ENCODE results near the gene PLOD3. TPM values are rescaled to one million over a fixed set of nuclear protein-coding genes. Genes with fewer than 3 reads are reported as not detected.

Gene PLOD3
- total RNA-seq, 2 donors from 2014 or later = 53.9 to 65.5 TPM

DNA sequence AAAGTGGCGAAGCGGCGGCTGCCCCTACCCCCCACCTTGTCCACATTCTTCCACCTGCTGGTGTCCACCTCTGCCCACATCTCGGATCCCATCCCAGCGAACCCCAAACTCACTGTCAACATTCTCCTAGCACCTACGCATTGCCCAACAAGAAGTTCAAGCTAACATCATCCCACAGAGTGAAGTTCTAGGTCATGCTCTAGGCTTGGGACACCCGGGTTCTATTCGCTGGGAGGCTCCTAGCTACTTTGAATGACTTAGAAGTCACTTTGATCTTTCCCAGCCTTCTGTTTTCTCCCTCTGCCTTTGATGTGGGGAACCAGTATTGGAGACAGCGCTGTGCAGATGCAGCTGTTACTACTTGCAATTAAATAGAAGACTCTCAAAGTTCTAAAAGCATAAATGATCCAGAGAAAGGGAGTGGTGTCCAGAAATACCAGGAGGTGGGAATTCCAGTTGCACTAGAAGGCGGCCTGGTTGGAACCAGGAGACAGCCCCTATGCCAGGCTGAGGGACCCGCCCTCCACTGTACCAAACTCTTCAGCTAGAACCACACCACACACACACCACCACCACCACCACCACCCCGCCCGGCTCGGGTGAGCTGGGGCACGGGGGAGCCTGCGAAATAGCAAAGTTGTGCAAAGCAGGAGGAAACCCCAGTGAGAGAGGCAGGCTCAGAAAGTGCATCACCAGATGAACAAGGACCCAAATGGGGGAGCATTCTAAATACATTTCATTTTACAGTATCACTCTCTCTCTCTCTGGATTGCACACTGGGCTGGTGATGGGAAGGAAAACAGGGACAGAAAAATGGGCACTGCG, 46.6 kb downstream of the PLOD3 start:
- H3K4me1 Mint-ChIP-seq = peaks cover 21% of the 10 kb centered on the region
- WGBS, 2 experiments (ENCODE audit: insufficient coverage in 1 of 2, insufficient read length in 1 of 2) = 9 to 11% methylated on average over 5 to 17 of the region's 17 CpGs
- H3K36me3 Mint-ChIP-seq (ENCODE audit: low read depth) = peaks cover 2% of the 10 kb centered on the region
- H3K27me3 Mint-ChIP-seq (ENCODE audit: insufficient read depth) = peaks cover 100% of the 10 kb centered on the region
- peak; percentile 51 for DNase-seq
- no peak overlapping the region for H3K4me3 Mint-ChIP-seq
- Histone ChIP-seq H3K36me3 (ENCODE audit: control insufficient read depth, insufficient read depth, low read length) (no peaks in the 10 kb centered on the region), H3K27ac (ENCODE audit: low read depth, low read length) (no peak overlapping the region), H3K9me3 (ENCODE audit: control insufficient read depth, low read length) (no peaks in the 10 kb centered on the region), H3K4me3 (ENCODE audit: low read length) (no peak overlapping the region), H3K4me1 (ENCODE audit: control insufficient read depth, insufficient read depth, low read length) (peaks cover 3% of the 10 kb centered on the region), H3K27me3 (ENCODE audit: control insufficient read depth, insufficient read depth, low read length, poor library complexity, severe bottlenecking) (peaks cover 100% of the 10 kb centered on the region), H3K9ac (ENCODE audit: extremely low read depth, low read length, poor library complexity, severe bottlenecking) (no peak overlapping the region)
- no peak overlapping the region for H3K27ac Mint-ChIP-seq
- peaks cover 2% of the 10 kb centered on the region for H3K9me3 Mint-ChIP-seq
- TF ChIP-seq, protein P1, sequence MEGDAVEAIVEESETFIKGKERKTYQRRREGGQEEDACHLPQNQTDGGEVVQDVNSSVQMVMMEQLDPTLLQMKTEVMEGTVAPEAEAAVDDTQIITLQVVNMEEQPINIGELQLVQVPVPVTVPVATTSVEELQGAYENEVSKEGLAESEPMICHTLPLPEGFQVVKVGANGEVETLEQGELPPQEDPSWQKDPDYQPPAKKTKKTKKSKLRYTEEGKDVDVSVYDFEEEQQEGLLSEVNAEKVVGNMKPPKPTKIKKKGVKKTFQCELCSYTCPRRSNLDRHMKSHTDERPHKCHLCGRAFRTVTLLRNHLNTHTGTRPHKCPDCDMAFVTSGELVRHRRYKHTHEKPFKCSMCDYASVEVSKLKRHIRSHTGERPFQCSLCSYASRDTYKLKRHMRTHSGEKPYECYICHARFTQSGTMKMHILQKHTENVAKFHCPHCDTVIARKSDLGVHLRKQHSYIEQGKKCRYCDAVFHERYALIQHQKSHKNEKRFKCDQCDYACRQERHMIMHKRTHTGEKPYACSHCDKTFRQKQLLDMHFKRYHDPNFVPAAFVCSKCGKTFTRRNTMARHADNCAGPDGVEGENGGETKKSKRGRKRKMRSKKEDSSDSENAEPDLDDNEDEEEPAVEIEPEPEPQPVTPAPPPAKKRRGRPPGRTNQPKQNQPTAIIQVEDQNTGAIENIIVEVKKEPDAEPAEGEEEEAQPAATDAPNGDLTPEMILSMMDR (conservative IDR thresholded peaks at IDR 0.05) = no peak

DNA sequence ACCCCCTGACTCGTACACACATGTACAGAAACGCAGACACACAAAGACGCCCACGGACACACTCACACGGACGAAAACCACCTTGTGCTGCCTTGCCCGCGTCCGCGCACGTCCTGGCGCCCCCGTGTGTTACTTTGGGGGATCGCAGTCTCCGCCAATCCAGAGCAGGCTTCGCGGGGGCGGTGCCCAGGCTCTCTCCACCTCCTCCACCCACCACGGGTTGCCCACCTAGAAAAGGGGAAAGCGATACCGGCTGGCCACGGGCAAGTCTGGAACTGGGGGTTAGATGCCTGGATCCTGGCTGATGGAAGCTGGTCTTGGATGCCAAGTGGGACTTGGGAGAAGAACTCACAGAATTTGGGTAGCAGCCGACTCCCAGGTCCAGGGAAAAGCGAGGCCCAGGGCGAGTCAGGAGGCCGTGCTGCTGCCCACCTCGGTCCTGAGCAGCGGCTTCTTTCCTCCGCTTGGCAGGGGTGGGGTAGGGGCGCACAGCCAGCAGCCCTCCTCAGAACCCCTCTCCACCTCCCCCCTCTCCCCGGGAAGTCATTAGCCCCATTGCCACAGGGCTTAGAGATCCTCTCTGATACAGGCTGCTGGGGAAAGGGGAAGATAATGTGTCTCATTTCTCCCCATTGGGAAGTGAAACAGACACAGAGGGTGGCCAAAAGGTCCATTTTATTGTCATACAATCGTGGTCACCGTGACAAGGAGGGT, 47.4 kb downstream of the PLOD3 start:
- Histone ChIP-seq H3K27me3 (ENCODE audit: control insufficient read depth, insufficient read depth, low read length, poor library complexity, severe bottlenecking) (peaks cover 99% of the 10 kb centered on the region), H3K36me3 (ENCODE audit: control insufficient read depth, insufficient read depth, low read length) (no peaks in the 10 kb centered on the region), H3K4me3 (ENCODE audit: low read length) (no peak overlapping the region), H3K27ac (ENCODE audit: low read depth, low read length) (no peak overlapping the region), H3K4me1 (ENCODE audit: control insufficient read depth, insufficient read depth, low read length) (peaks cover 3% of the 10 kb centered on the region), H3K9ac (ENCODE audit: extremely low read depth, low read length, poor library complexity, severe bottlenecking) (no peak overlapping the region), H3K9me3 (ENCODE audit: control insufficient read depth, low read length) (no peaks in the 10 kb centered on the region)
- H3K9me3 Mint-ChIP-seq = peaks cover 2% of the 10 kb centered on the region
- H3K4me1 Mint-ChIP-seq = peaks cover 25% of the 10 kb centered on the region
- H3K4me3 Mint-ChIP-seq = peak overlapping the region; percentile 3
- no peak overlapping the region for H3K27ac Mint-ChIP-seq
- TF ChIP-seq, protein P1 (conservative IDR thresholded peaks at IDR 0.05) = peak; percentile 92
- 2 to 3% methylated on average over 20 to 33 of the region's 33 CpGs for WGBS, 2 experiments (ENCODE audit: insufficient coverage in 1 of 2, insufficient read length in 1 of 2)
- DNase-seq = peak; percentile 95
- H3K36me3 Mint-ChIP-seq (ENCODE audit: low read depth) = peaks cover 2% of the 10 kb centered on the region
- peaks cover 100% of the 10 kb centered on the region for H3K27me3 Mint-ChIP-seq (ENCODE audit: insufficient read depth)

DNA sequence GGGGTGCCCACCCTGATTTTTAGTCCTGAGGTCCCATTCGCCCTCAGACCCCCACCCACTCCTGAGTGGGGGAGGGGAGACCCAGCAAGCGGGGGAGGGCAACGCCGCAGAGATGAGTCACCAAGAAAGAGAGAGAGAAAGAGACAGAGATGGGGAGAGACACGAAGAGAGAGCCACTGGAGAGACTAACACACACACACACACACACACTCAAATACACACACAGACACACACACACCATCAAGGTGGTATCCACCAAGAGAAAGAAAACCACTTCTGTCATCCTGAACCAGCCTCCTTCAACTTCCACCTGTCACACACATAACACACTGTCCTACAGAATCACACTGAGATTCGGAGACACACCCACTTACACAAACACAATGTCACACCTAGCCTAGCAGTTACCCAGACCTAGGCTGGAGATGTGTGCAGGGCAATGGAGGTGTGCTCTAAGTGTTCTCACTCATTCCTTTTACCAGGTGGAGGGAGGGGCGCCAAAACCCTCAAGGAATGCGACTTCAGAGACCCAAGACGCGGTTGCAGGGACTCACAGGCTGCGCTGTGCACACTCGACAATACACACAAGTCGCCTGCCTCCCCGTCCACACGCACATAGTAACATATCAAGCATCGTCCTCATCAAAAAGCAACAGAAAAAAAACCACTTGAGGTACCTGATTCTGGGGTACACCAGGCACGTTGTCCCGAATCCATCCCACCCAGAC, 48.1 kb downstream of the PLOD3 start:
- peaks cover 5% of the 10 kb centered on the region for H3K4me1 ChIP-seq (ENCODE audit: control insufficient read depth, insufficient read depth, low read length)
- peaks cover 26% of the 10 kb centered on the region for H3K4me1 Mint-ChIP-seq
- no peaks in the 10 kb centered on the region for H3K36me3 ChIP-seq (ENCODE audit: control insufficient read depth, insufficient read depth, low read length)
- H3K27me3 Mint-ChIP-seq (ENCODE audit: insufficient read depth) = peaks cover 100% of the 10 kb centered on the region
- TF ChIP-seq, protein P1 (conservative IDR thresholded peaks at IDR 0.05) = no peak
- H3K27ac Mint-ChIP-seq = no peak overlapping the region
- peaks cover 2% of the 10 kb centered on the region for H3K9me3 Mint-ChIP-seq
- peak overlapping the region; percentile 3 for H3K4me3 Mint-ChIP-seq
- peaks cover 2% of the 10 kb centered on the region for H3K36me3 Mint-ChIP-seq (ENCODE audit: low read depth)
- no peak overlapping the region for H3K27ac ChIP-seq (ENCODE audit: low read depth, low read length)
- WGBS, 2 experiments (ENCODE audit: insufficient coverage in 1 of 2, insufficient read length in 1 of 2) = 5% methylated on average over 17 of the region's 18 CpGs; no CpG with 5 or more reads in 1 of the 2 experiments
- peaks cover 99% of the 10 kb centered on the region for H3K27me3 ChIP-seq (ENCODE audit: control insufficient read depth, insufficient read depth, low read length, poor library complexity, severe bottlenecking)
- H3K9me3 ChIP-seq (ENCODE audit: control insufficient read depth, low read length) = no peaks in the 10 kb centered on the region
- H3K4me3 ChIP-seq (ENCODE audit: low read length) = no peak overlapping the region
- no peak for DNase-seq
- no peak overlapping the region for H3K9ac ChIP-seq (ENCODE audit: extremely low read depth, low read length, poor library complexity, severe bottlenecking)
